Right ventricle myocardium superior (tissue), 1 donor: ENCODE measurements around the gene ELAVL2. TPM values are rescaled to one million over a fixed set of nuclear protein-coding genes. Genes with fewer than 3 reads are reported as not detected.
"Not testable (repeated sequence)": the region's sequence is repeated elsewhere in the genome, so short reads cannot be mapped to it uniquely, and the experiment has no call there.

Experiments
- ATAC-seq: fragments of 200-7000 bp; cut with Tn5 transposase; one replicate; pipeline ENCODE4 v1.9.1; 2020; ENCODE audit warnings: mild to moderate bottlenecking; ENCODE audit not compliant: poor library complexity
- DNase-seq: peaks from one replicate; pipeline ENCODE4 v3.0.0-alpha.2; 2020
- intact Hi-C: fragments of 100-400 bp; cut with DNase I; formaldehyde crosslinking; loops from one replicate; pipeline ENCODE4 v1.11.2; 2022
- total RNA-seq: library from RNA; stranded (reverse); fragmentation: NEBNext Ultra II Directional; extraction: Animal tissue kit (Norgen Biotek cat#: 25700); gene quantifications from one replicate; pipeline ENCODE4 v1.2.1, GENCODE V29; 2021
- donor health status: DM: no; HTN: yes; CAD: no; lungs with severe emphysema.

ELAVL2 gene
- total RNA-seq, 1 donor from 2014 or later: not detected

GRCh38 chr9:23736293-23736692 is 89.7 kb downstream of the ELAVL2 start:
- ATAC-seq (no peak), DNase-seq (no peak)
- intact Hi-C loops: no loop called here

GRCh38 chr9:23733495-23734078 is 92.5 kb downstream of the ELAVL2 start:
- DNase-seq (no peak), ATAC-seq (no peak)
- intact Hi-C loops: no loop called here

- no peak for ATAC-seq
- intact Hi-C loops: no loop called here
- no peak for DNase-seq
These were observed 94.7 kb downstream of the ELAVL2 start for GRCh38 chr9:23731353-23731752.

GRCh38 chr9:23730364-23730763 is 95.7 kb downstream of the ELAVL2 start:
- intact Hi-C loops: no loop called here
- ATAC-seq (no peak), DNase-seq (no peak)

- intact Hi-C loops: no loop called here
- no peak for ATAC-seq
- DNase-seq: no peak
These were observed 97.3 kb downstream of the ELAVL2 start for GRCh38 chr9:23728736-23729135.

- intact Hi-C loops: no loop called here
- no peak for ATAC-seq
- DNase-seq: no peak
These were observed 100.6 kb downstream of the ELAVL2 start for GRCh38 chr9:23725279-23725946.

GRCh38 chr9:23723672-23724071 is 102.4 kb downstream of the ELAVL2 start:
- DNase-seq: no peak
- no peak for ATAC-seq
- intact Hi-C loops: no loop called here

- intact Hi-C loops, ATAC-seq: not testable (repeated sequence)
These were observed 103.0 kb downstream of the ELAVL2 start for GRCh38 chr9:23723048-23723447.

GRCh38 chr9:23721466-23721865 is 104.6 kb downstream of the ELAVL2 start:
- intact Hi-C loops: no loop called here
- no peak for DNase-seq

More at GRCh38 chr9:23723048-23723447, 103.0 kb downstream of the ELAVL2 start:
- not testable (repeated sequence) for DNase-seq

GRCh38 chr9:23717505-23717904 is 108.5 kb downstream of the ELAVL2 start:
- DNase-seq (no peak), ATAC-seq (no peak)
- intact Hi-C loops: no loop called here

More at GRCh38 chr9:23721466-23721865, 104.6 kb downstream of the ELAVL2 start:
- no peak for ATAC-seq

GRCh38 chr9:23707249-23707648 is 118.8 kb downstream of the ELAVL2 start:
- no peak for DNase-seq
- no peak for ATAC-seq
- intact Hi-C loops: no loop called here

GRCh38 chr9:23702311-23702922 is 123.6 kb downstream of the ELAVL2 start:
- DNase-seq: no peak
- no peak for ATAC-seq
- intact Hi-C loops: no loop called here

GRCh38 chr9:23701291-23701690 is 124.7 kb downstream of the ELAVL2 start:
- DNase-seq (no peak), ATAC-seq (no peak)
- intact Hi-C loops: no loop called here

- intact Hi-C loops: no loop called here
- no peak for ATAC-seq
- no peak for DNase-seq
These were observed 125.7 kb downstream of the ELAVL2 start for GRCh38 chr9:23700359-23700758.

GRCh38 chr9:23698161-23698560 is 127.9 kb downstream of the ELAVL2 start:
- ATAC-seq: no peak
- DNase-seq: no peak
- intact Hi-C loops: no loop called here

GRCh38 chr9:23695572-23695971 is 130.5 kb downstream of the ELAVL2 start:
- DNase-seq (no peak), ATAC-seq (no peak)
- intact Hi-C loops: no loop called here

- intact Hi-C loops: no loop called here
These were observed 132.7 kb downstream of the ELAVL2 start for GRCh38 chr9:23693374-23693773.

GRCh38 chr9:23686896-23687295 is 139.1 kb downstream of the ELAVL2 start:
- intact Hi-C loops: no loop called here
- DNase-seq: no peak
- no peak for ATAC-seq

More at GRCh38 chr9:23693374-23693773, 132.7 kb downstream of the ELAVL2 start:
- DNase-seq (no peak), ATAC-seq (no peak)

- ATAC-seq (no peak), DNase-seq (no peak)
These were observed 139.8 kb downstream of the ELAVL2 start for GRCh38 chr9:23686257-23686656.

GRCh38 chr9:23683611-23684061 is 142.4 kb downstream of the ELAVL2 start:
- ATAC-seq: no peak
- intact Hi-C loops: no loop called here
- DNase-seq: no peak

More at GRCh38 chr9:23686257-23686656, 139.8 kb downstream of the ELAVL2 start:
- intact Hi-C loops: no loop called here
